Measurements from ENCODE around the gene PRSS27.
"Not testable (repeated sequence)": the region's sequence is repeated elsewhere in the genome, so short reads cannot be mapped to it uniquely, and the experiment has no call there.

PRSS27 gene

GRCh38 chr16:2692251-2692947, 27.6 kb downstream of the PRSS27 start:
- DNase-seq, result peak; percentile 35 to 80

GRCh38 chr16:2691491-2692248, 28.4 kb downstream of the PRSS27 start:
- DNase-seq, result peak; percentile 79 to 91

DNA sequence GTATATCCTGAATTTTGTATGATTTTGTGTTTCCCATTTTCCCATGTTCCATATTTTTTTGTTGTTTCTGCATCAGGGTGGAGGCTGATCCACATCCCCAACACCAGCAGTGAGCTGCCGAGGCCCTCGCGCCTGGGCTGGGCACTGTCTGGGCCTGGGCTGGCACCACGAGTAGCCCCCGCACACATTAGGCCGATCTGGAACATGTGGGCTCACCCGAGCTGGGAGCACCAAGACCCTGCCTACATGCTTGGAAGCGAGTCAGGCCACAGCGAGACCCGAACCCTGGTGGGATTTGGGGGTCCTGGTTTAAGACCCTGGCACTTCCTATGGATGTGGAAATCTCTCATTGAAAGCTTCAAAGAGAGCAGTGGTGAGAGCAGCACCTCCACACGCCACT, 29.2 kb downstream of the PRSS27 start:
- no peak for DNase-seq

- no peak for DNase-seq
Measured at GRCh38 chr16:2689968-2690801, 29.8 kb downstream of the PRSS27 start.

- not testable (repeated sequence) for DNase-seq
Measured at GRCh38 chr16:2689422-2689821, 30.6 kb downstream of the PRSS27 start.

- DNase-seq, result no peak
Measured at GRCh38 chr16:2687531-2688308, 32.3 kb downstream of the PRSS27 start.

DNA sequence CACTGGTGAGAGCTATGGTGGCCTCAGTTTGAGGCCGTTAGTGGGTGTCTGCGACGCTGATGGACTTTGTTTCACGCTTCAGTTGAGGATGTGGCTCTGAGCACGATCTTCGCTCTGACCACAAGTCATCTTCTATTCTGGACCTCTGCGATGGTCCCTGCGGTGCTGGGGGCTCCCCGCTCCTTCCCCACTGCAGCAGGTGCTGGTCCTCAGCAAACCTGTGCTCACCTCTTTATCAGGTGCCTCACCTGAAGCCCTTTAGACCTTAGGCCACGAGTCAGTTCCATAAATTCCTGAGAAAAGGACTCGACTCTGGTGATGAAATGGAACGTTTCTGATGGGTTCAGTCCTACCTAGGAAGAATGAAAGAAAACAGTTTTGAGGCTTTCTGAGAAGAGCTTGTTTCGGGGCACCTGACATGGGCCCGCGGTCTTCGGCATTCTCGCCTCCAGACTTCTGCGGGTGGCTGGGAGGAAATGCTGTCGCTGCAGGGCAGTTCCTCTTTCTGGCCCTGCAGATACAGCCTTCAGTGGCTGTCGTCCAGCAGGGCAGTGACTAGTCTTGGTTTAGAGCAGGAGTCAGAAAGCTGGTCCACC, 33.0 kb downstream of the PRSS27 start:
- DNase-seq, result no peak

DNA sequence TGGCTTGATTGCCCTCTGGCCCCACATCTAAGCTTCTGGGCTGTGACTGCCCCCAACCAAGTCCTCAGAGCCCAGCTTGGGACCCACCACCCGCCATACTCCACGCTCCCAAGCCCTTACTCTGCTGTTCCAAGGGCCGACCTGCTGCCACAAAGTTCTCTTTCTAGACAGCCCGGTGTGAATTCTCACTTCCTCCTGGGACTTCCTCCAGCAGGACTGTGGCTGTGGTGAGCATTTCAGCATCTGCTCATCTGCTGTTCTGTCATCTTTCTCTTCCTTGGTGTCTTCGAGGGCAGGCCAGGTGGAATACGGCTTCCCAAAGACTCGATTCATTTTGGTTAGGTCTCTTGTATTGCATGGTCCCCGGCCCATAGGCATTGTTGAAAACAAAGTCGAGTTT, 33.9 kb downstream of the PRSS27 start:
- not testable (repeated sequence) for DNase-seq

DNA sequence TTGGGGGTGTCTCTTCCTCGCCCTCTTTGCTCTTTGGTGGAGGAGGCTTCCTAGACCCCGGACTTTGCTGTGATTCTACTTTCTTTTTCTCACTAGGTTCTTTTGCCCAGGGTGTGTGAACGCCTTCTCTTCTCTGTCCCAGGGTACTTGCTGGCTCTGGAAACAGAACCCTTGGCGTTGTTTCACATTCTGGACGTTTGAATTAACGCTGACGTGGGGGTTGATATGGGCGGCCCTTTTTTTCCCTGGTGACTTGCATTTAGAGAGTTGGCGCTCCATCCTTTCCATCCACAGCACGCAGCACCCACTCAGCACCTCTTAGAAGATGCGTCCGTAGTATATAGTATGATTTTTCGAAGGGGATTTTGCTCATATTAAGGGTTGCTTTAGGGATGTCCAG, 37.0 kb downstream of the PRSS27 start:
- DNase-seq, result not testable (repeated sequence)

- DNase-seq, result peak; percentile 93 to 95
Measured at GRCh38 chr16:2682209-2683021, 37.6 kb downstream of the PRSS27 start, which contains the start of gene KCTD5. KCTD5 (plus strand) TSS chr16:2682523; CDS start chr16:2682549, 26 bp downstream.

GRCh38 chr16:2680360-2680759, 39.7 kb downstream of the PRSS27 start:
- DNase-seq, result not testable (repeated sequence)

DNA sequence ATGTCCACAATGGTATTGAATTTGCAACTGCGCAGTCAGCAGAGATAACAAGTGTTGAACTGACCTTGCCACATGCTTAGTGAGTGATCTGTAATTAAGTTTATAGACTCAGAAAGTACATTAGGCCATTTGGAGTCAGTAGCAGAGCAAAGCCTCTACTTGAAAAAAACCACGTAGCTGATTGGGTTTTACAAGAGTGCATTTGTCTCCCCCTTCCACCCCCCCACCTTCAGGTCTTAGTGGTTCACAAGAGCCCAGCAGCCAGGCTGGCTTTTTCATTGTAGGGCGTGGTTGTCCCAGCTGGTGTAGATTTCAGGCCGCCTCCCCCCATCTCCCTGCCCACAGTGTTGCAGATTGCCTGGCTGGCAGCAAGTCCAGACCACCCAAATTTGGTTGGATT, 40.1 kb downstream of the PRSS27 start:
- DNase-seq, result not testable (repeated sequence)

GRCh38 chr16:2678206-2678965, 41.6 kb downstream of the PRSS27 start:
- DNase-seq, result not testable (repeated sequence)

- not testable (repeated sequence) for DNase-seq
Measured at GRCh38 chr16:2676937-2677336, 43.1 kb downstream of the PRSS27 start.

DNA sequence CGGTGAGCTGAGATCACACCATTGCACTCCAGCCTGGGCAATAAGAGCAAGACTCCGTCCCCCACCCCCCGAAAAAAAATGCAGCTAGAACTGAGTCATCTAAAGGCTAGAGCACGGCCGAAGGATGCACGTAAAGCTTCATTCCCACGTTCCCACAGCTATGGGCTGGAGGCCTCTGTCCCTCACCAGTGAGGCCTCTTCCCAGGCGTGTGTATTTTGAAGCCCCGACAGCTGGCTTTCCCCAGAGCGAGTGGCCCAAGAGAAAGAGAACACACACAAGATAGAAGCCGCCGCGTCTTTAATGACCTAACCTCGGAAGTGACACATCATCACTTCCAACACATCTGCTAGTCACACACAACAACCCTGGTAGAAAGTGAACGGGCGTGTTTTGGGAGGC, 44.3 kb downstream of the PRSS27 start:
- no peak for DNase-seq

- DNase-seq, result no peak
Measured at GRCh38 chr16:2675021-2675420, 45.0 kb downstream of the PRSS27 start.

DNA sequence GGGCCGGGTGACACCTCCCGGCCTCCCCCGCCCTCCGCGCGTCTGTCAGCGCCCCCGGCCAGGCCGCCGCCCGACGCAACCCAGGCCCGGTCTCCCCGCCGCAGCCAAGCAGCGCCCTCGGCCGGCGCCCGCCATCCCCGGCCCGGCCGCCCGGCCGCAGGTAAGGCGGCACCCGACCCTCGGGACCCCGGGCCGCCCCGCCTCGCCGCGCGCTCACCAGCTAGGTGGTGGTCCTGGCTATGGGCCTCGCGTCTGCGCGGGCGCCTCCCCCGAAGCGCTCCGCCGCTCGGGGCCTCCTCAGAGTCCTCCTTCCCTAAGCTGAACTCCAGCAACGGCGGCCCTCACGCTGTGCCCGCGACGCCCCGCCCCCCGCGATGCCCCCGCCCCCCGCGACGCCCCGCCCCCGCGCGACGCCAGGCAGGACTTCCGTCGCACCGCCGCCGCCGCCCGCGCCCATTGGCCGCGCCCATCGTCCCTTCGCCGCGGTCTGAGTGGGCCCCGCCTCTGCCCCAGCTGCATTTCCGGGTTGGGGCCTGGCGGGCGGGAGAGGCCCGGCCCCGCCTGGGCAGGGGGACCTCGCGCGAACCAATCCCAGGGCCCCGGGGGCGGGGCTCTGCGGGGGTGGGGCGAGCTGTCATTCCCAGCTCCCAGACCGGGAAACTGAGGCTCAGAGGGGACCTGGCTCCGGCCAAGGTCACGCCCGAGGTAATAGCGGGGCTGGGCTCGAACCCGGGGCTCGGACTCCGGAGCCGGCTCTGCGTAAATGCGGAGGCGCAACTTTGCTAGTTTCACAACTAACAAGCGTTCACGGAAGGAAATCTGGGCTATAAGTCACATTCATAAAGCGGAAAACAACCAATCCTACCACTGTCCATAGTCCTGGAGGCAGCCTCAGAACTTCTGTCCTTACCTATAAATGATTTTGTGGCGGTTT, 46.7 kb downstream of the PRSS27 start:
- peak; percentile 71 to 95 for DNase-seq

DNA sequence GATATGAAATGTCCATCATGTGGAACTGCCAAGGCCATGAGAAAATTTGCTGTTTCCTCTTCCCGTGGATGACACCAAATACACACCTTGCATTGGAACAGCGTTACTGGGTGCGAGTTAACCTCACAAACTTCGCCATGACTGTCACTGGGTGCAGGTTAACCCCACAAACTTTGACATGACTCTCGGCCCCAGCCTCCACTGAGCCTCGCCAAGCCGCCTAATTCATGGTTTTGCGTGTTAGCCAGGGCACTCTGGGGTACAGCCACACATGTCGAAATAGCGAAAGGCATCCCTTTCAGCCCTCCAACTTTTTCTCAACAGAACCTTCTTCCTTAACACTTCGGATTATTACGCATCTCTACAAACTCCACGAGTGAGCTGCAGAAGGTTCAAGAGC, 48.3 kb downstream of the PRSS27 start:
- DNase-seq, result no peak

GRCh38 chr16:2671193-2671592, 48.8 kb downstream of the PRSS27 start:
- DNase-seq, result not testable (repeated sequence)

All from NCI-H446 (cell line).